GM12878 (cell line): ENCODE measurements around the gene SLAMF9. TPM values are rescaled to one million over a fixed set of nuclear protein-coding genes. Genes with fewer than 3 reads are reported as not detected.

Experiments used
- ATAC-seq: fragments of 200-7000 bp; cut with Tn5 transposase; 3 replicates; pipeline ENCODE4 v1.9.1; 2020; ENCODE audit warnings: mild to moderate bottlenecking, moderate library complexity
- BruUV-seq: library from RNA; stranded (reverse); fragments of 400-500 nt; replicated peaks from 2 replicates; lab custom pipeline; 2021; lab: Mats Ljungman, UMichigan
- CTCF ChIA-PET: fragments of 300-600 bp; sonication (Branson Sonifier 250); formaldehyde crosslinking; extraction: SDS; loops from one replicate; lab custom pipeline; 2021; ENCODE audit warnings: inconsistent platforms; lab: Yijun Ruan, JAX
- POLR2A ChIA-PET: fragments of 350-600 bp; formaldehyde crosslinking; extraction: SDS; loops from one replicate; lab custom pipeline; 2021; ENCODE audit warnings: inconsistent platforms; lab: Charles Lee
- RAD21 ChIA-PET: fragments of 300-600 bp; sonication (Branson Sonifier 250); formaldehyde crosslinking; loops from one replicate; lab custom pipeline; 2023; ENCODE audit warnings: antibody characterized with exemption; ENCODE audit not compliant: unreplicated experiment; lab: Charles Lee
- SMC1A ChIA-PET: fragments of 300-600 bp; sonication (Branson Sonifier 250); formaldehyde crosslinking; loops from one replicate; lab custom pipeline; 2023; ENCODE audit not compliant: unreplicated experiment, uncharacterized antibody; lab: Charles Lee
- DNase-seq: peaks from one replicate; pipeline ENCODE4 v3.0.0-alpha.2; 2011; ENCODE audit warnings: low read depth, low spot score
- FAIRE-seq: peaks from 3 replicates; lab custom pipeline; 2011; peaks lifted over from hg19 to GRCh38; lab: Jason Lieb, UNC
- H2AFZ ChIP-seq: 2 replicates; pipeline ENCODE4 v1.6.0; 2011; ENCODE audit warnings: low read depth, low read length, control low read depth; ENCODE audit not compliant: control insufficient read depth
- H3K27ac ChIP-seq: 2 replicates; pipeline ENCODE4 v1.5.1; 2011; ENCODE audit warnings: control low read depth; ENCODE audit not compliant: control insufficient read depth, insufficient read depth
- H3K27me3 ChIP-seq, 2 experiments: replicated peaks in 1 of 2; 2 replicates each; pipeline versions ENCODE4 v1.6.0 to v1.6.1; 2011; ENCODE audit warnings: low read length in 1 of 2; ENCODE audit not compliant: control insufficient read depth in 2 of 2, insufficient read depth in 2 of 2
- H3K36me3 ChIP-seq, 2 experiments: 2 replicates each; pipeline ENCODE4 v1.5.1; 2011; ENCODE audit warnings: low read length in 1 of 2; ENCODE audit not compliant: control insufficient read depth in 2 of 2, insufficient read depth in 2 of 2
- H3K4me1 ChIP-seq: 2 replicates; pipeline ENCODE4 v1.6.1; 2011; ENCODE audit warnings: mild to moderate bottlenecking, low read length, moderate library complexity, mixed read lengths; ENCODE audit not compliant: control insufficient read depth, insufficient read depth
- H3K4me2 ChIP-seq: 2 replicates; pipeline ENCODE4 v1.6.0; 2011; ENCODE audit warnings: control low read depth; ENCODE audit not compliant: control insufficient read depth, insufficient read depth
- H3K4me3 ChIP-seq: fragments of 200-600 bp; sonication (generic); 2 replicates; pipeline ENCODE4 v1.5.1; 2016
- H3K79me2 ChIP-seq: 2 replicates; pipeline ENCODE4 v1.6.0; 2011; ENCODE audit warnings: low read length; ENCODE audit not compliant: control insufficient read depth, insufficient read depth
- H3K9ac ChIP-seq: 2 replicates; pipeline ENCODE4 v1.8.0; 2011; ENCODE audit warnings: low read length, control low read depth, mixed read lengths; ENCODE audit not compliant: control insufficient read depth, insufficient read depth
- H3K9me3 ChIP-seq: replicated peaks from 3 replicates; pipeline ENCODE4 v1.5.1; 2011; ENCODE audit warnings: mild to moderate bottlenecking, low read length; ENCODE audit not compliant: control insufficient read depth, insufficient read depth
- H4K20me1 ChIP-seq: 2 replicates; pipeline ENCODE4 v1.6.0; 2011; ENCODE audit not compliant: control insufficient read depth, insufficient read depth
- CBX5 ChIP-seq: sonication (generic); IDR thresholded peaks from 2 replicates; pipeline ENCODE4 v1.6.1; 2016; ENCODE audit warnings: low read depth, moderate library complexity, mild to moderate bottlenecking, inconsistent platforms
- CREB1 ChIP-seq: IDR thresholded peaks from 2 replicates; pipeline ENCODE4 v1.6.1; 2012; ENCODE audit warnings: low read depth, mild to moderate bottlenecking, inconsistent platforms
- ETV6 ChIP-seq, 2 experiments: fragments of 450-650 bp in 1 of 2; IDR thresholded peaks in 1 of 2; conservative IDR thresholded peaks in 1 of 2; 2 replicates each; pipeline ENCODE4 v1.6.1; 2014; ENCODE audit warnings: antibody characterized with exemption in 1 of 2, borderline replicate concordance in 1 of 2, low read depth in 1 of 2, mild to moderate bottlenecking in 1 of 2, moderate library complexity in 1 of 2
- FOS ChIP-seq: IDR thresholded peaks from 3 replicates; pipeline ENCODE4 v1.6.1; 2011; ENCODE audit warnings: borderline replicate concordance; ENCODE audit not compliant: insufficient read length; ENCODE audit errors: extremely low read depth
- HDAC2 ChIP-seq: fragments of 200-600 bp; sonication (generic); IDR thresholded peaks from 2 replicates; pipeline ENCODE4 v1.6.1; 2017
- MEF2A ChIP-seq: IDR thresholded peaks from 2 replicates; pipeline ENCODE4 v1.6.1; 2011; ENCODE audit warnings: low read depth, mild to moderate bottlenecking, low read length, moderate library complexity; ENCODE audit not compliant: insufficient read depth
- SMARCA5 ChIP-seq: fragments of 450-650 bp; IDR thresholded peaks from 2 replicates; pipeline ENCODE4 v1.6.1; 2017; ENCODE audit warnings: mild to moderate bottlenecking
- TAF1 ChIP-seq: IDR thresholded peaks from 2 replicates; pipeline ENCODE4 v1.6.1; 2011; ENCODE audit warnings: mild to moderate bottlenecking, low read depth, low read length, borderline replicate concordance
- TARDBP ChIP-seq: IDR thresholded peaks from 2 replicates; pipeline ENCODE4 v1.6.1; 2016; ENCODE audit warnings: borderline replicate concordance
- ZNF592 ChIP-seq: fragments of 450-650 bp; IDR thresholded peaks from 2 replicates; pipeline ENCODE4 v1.6.1; 2017; ENCODE audit warnings: mild to moderate bottlenecking, moderate library complexity
- ZSCAN29 ChIP-seq: fragments of 450-650 bp; IDR thresholded peaks from 2 replicates; pipeline ENCODE4 v1.6.1; 2017; ENCODE audit warnings: mild to moderate bottlenecking, moderate library complexity
- WGBS: methylation state at CpG from one replicate; pipeline ENCODE4 v1.1.6; 2016; ENCODE audit warnings: low lambda C conversion rate; ENCODE audit not compliant: insufficient replicate concordance, insufficient coverage; ENCODE audit errors: missing lambda C conversion rate; 5-methylcytosine and 5-hydroxymethylcytosine counted together
- in situ Hi-C: fragments of 300-500 bp; cut with MboI; formaldehyde crosslinking; loops from 9 replicates; pipeline ENCODE4 v1.14.3; 2018; ENCODE audit warnings: mixed read lengths
- intact Hi-C: fragments of 100-400 bp; cut with micrococcal nuclease; formaldehyde crosslinking; loops from one replicate; pipeline ENCODE4 v1.14.2; 2022; ENCODE audit not compliant: unreplicated experiment
- polyA plus RNA-seq, 11 experiments: library from polyadenylated mRNA; depleted of rRNA in 4 of 11; unstranded in 6 of 11; stranded (reverse) in 5 of 11; fragments of >200 nt; fragmentation: Nextera tagmentation in 4 of 11; fragmentation: Illumina TruSeq in 1 of 11; extraction: Ambion mirVana in 4 of 11; extraction: Trizol in 1 of 11; gene quantifications; 1 replicate in 1 of 11; 2 replicates in 10 of 11; pipeline versions ENCODE4 v1.2.1 to v1.2.3, GENCODE V29; 2011 to 2016; ENCODE audit warnings: inconsistent platforms in 2 of 11, missing spikeins in 2 of 11, low read depth in 1 of 11
- total RNA-seq, 4 experiments: library from RNA; depleted of rRNA in 3 of 4; stranded (reverse); fragments of >200 nt in 3 of 4; fragmentation: Illumina TruSeq in 1 of 4; extraction: Trizol in 1 of 4; gene quantifications; 2 replicates each; pipeline versions ENCODE4 v1.2.1 to v1.2.3, GENCODE V29; 2013 to 2021

The SLAMF9 gene
- total and polyA plus RNA-seq, 10 of the 15 experiments (the other 5 are each of a cell fraction or from before 2014, with no cell fraction given): not detected

- no TSS peak for BruUV-seq
- intact Hi-C loops: no loop called here
- no peak for TF ChIP-seq HDAC2
- TF ChIP-seq ZSCAN29: no peak
- no peak for TF ChIP-seq FOS
- no peak for TF ChIP-seq MEF2A
- TF ChIP-seq TARDBP: no peak
- TF ChIP-seq, all 136 proteins: peak for 0
- 52% methylated on average over 5 of the region's 5 CpGs for WGBS
- no peak overlapping the region for H3K4me2 ChIP-seq
- no peak overlapping the region for H3K4me3 ChIP-seq
- H2AFZ ChIP-seq: no peak overlapping the region
- SMC1A ChIA-PET: interaction anchor here (0.6 to 3.1 kb wide), 3 partner anchors 53 to 195 kb away, joined by 3 to 11 read pairs (median 5); no protein-coding TSS in a partner anchor
- H3K27ac ChIP-seq: no peak overlapping the region
- peaks cover 2% of the 10 kb centered on the region for H3K4me1 ChIP-seq
- H3K27me3 ChIP-seq: peaks cover 0 to 4% of the 10 kb centered on the region in 2 experiments; a peak in 3 of 4 replicates
- no peaks in the 10 kb centered on the region for H3K9me3 ChIP-seq
- no peaks in the 10 kb centered on the region for H3K36me3 ChIP-seq
- DNase-seq (no peak), ATAC-seq (no peak), FAIRE-seq (no peak)
- in situ Hi-C loops: no loop called here
- no peak overlapping the region for H3K9ac ChIP-seq
- POLR2A ChIA-PET: no interaction called here
- no peaks in the 10 kb centered on the region for H3K79me2 ChIP-seq
- CTCF ChIA-PET: interaction anchor here (0.7 to 1.2 kb wide), 2 partner anchors 28 to 60 kb away, joined by 3 to 4 read pairs; partner anchors contain the start of gene TAGLN2
- RAD21 ChIA-PET: no interaction called here
- H4K20me1 ChIP-seq: no peaks in the 10 kb centered on the region
Observed at GRCh38 chr1:159952932-159953331, 1.1 kb downstream of the SLAMF9 start.

- no peak for DNase-seq
- no peak overlapping the region for H3K4me2 ChIP-seq
- H3K9ac ChIP-seq: no peak overlapping the region
- intact Hi-C loops (no loop called here), in situ Hi-C loops (no loop called here)
- ChIA-PET CTCF (no interaction called here), POLR2A (interaction anchor here (0.6 kb wide), 1 partner anchor 49 kb away, joined by 4 read pairs; no protein-coding TSS in a partner anchor), RAD21 (interaction anchor here (0.5 kb wide), 1 partner anchor 69 kb away, joined by 3 read pairs; no protein-coding TSS in a partner anchor), SMC1A (interaction anchor here (0.8 to 3.1 kb wide), 2 partner anchors 47 to 54 kb away, joined by 3 to 11 read pairs; no protein-coding TSS in a partner anchor)
- H3K36me3 ChIP-seq: no peaks in the 10 kb centered on the region
- WGBS: 0% methylated on average over 1 of the region's 1 CpG
- BruUV-seq: no TSS peak
- H3K4me1 ChIP-seq: no peaks in the 10 kb centered on the region
- no peaks in the 10 kb centered on the region for H3K79me2 ChIP-seq
- no peaks in the 10 kb centered on the region for H4K20me1 ChIP-seq
- H3K27ac ChIP-seq: no peak overlapping the region
- H2AFZ ChIP-seq: no peak overlapping the region
- no peak for ATAC-seq
- peaks cover under 1 to 4% of the 10 kb centered on the region in 2 experiments; a peak in 3 of 4 replicates for H3K27me3 ChIP-seq
- no peak overlapping the region for H3K4me3 ChIP-seq
- no peaks in the 10 kb centered on the region for H3K9me3 ChIP-seq
- no peak for FAIRE-seq
- TF ChIP-seq TAF1 (no peak), ZNF592 (no peak), ETV6 (conservative IDR thresholded peaks at IDR 0.05 in 1 of 2, IDR thresholded peaks at IDR 0.05 in 1 of 2; ENCODE audit: borderline replicate concordance in 1 of 2, low read depth in 1 of 2) (no peak), CREB1 (no peak), SMARCA5 (no peak), CBX5 (no peak), TARDBP (no peak)
Observed at GRCh38 chr1:159951551-159951950, 2.5 kb downstream of the SLAMF9 start.
